ENCODE data around the gene FAM222B.
"Not testable (repeated sequence)": the region's sequence is repeated elsewhere in the genome, so short reads cannot be mapped to it uniquely, and the experiment has no call there.

FAM222B gene

GRCh38 chr17:28841901-28842281, 699 bp downstream of the FAM222B start:
- in situ Hi-C loops (cut with MboI; ENCODE audit: low sequenced_read_pairs), result no loop called here

GRCh38 chr17:28839221-28839620, 3.4 kb downstream of the FAM222B start:
- in situ Hi-C loops (cut with MboI; ENCODE audit: low sequenced_read_pairs), result no loop called here

- in situ Hi-C loops (cut with MboI; ENCODE audit: low sequenced_read_pairs), result not testable (repeated sequence)
These were observed 6.0 kb downstream of the FAM222B start for GRCh38 chr17:28836541-28836940.

GRCh38 chr17:28834420-28834819, 8.2 kb downstream of the FAM222B start:
- in situ Hi-C loops (cut with MboI; ENCODE audit: low sequenced_read_pairs), result no loop called here

GRCh38 chr17:28828294-28829040, 14.1 kb downstream of the FAM222B start:
- in situ Hi-C loops (cut with MboI; ENCODE audit: low sequenced_read_pairs), result no loop called here

GRCh38 chr17:28827672-28828071, 14.9 kb downstream of the FAM222B start:
- in situ Hi-C loops (cut with MboI; ENCODE audit: low sequenced_read_pairs), result no loop called here

- in situ Hi-C loops (cut with MboI; ENCODE audit: low sequenced_read_pairs), result no loop called here
These were observed 23.0 kb downstream of the FAM222B start for GRCh38 chr17:28819582-28819981.

GRCh38 chr17:28818819-28819221, 23.8 kb downstream of the FAM222B start:
- in situ Hi-C loops (cut with MboI; ENCODE audit: low sequenced_read_pairs), result no loop called here

GRCh38 chr17:28816540-28816939, 26.1 kb downstream of the FAM222B start:
- in situ Hi-C loops (cut with MboI; ENCODE audit: low sequenced_read_pairs), result no loop called here

- in situ Hi-C loops (cut with MboI; ENCODE audit: low sequenced_read_pairs), result no loop called here
These were observed 29.7 kb downstream of the FAM222B start for GRCh38 chr17:28812748-28813377.

GRCh38 chr17:28812091-28812747, 30.4 kb downstream of the FAM222B start:
- in situ Hi-C loops (cut with MboI; ENCODE audit: low sequenced_read_pairs), result no loop called here

- in situ Hi-C loops (cut with MboI; ENCODE audit: low sequenced_read_pairs), result no loop called here
These were observed 30.9 kb downstream of the FAM222B start for GRCh38 chr17:28811651-28812090.

GRCh38 chr17:28810437-28810836, 32.2 kb downstream of the FAM222B start:
- in situ Hi-C loops (cut with MboI; ENCODE audit: low sequenced_read_pairs), result no loop called here

GRCh38 chr17:28807925-28808634, 34.5 kb downstream of the FAM222B start:
- in situ Hi-C loops (cut with MboI; ENCODE audit: low sequenced_read_pairs), result no loop called here

- in situ Hi-C loops (cut with MboI; ENCODE audit: low sequenced_read_pairs), result no loop called here
These were observed 46.5 kb downstream of the FAM222B start for GRCh38 chr17:28796062-28796461.

- in situ Hi-C loops (cut with MboI; ENCODE audit: low sequenced_read_pairs), result not testable (repeated sequence)
These were observed 47.6 kb downstream of the FAM222B start for GRCh38 chr17:28794846-28795441.

GRCh38 chr17:28792877-28793661, 49.5 kb downstream of the FAM222B start:
- in situ Hi-C loops (cut with MboI; ENCODE audit: low sequenced_read_pairs), result no loop called here

- in situ Hi-C loops (cut with MboI; ENCODE audit: low sequenced_read_pairs), result no loop called here
These were observed 54.5 kb downstream of the FAM222B start for GRCh38 chr17:28788100-28788499.

GRCh38 chr17:28783161-28783560, 59.4 kb downstream of the FAM222B start:
- in situ Hi-C loops (cut with MboI; ENCODE audit: low sequenced_read_pairs), result no loop called here

GRCh38 chr17:28779601-28780000, 63.0 kb downstream of the FAM222B start:
- in situ Hi-C loops (cut with MboI; ENCODE audit: low sequenced_read_pairs), result not testable (repeated sequence)
